ENCODE measurements around the gene ADCK1.
A peak's percentile ranks its signal among the peaks of the same experiment; 100 is the strongest.
"Not testable (repeated sequence)": the region's sequence is repeated elsewhere in the genome, so short reads cannot be mapped to it uniquely, and the experiment has no call there.

ADCK1 gene

GRCh38 chr14:77812028-77812427 is 12.1 kb downstream of the ADCK1 start:
- DNase-seq (ENCODE audit: low read depth): no peak

- not testable (repeated sequence) for DNase-seq (ENCODE audit: low read depth)
Measured at GRCh38 chr14:77812682-77813081, 12.8 kb downstream of the ADCK1 start.

- DNase-seq (ENCODE audit: low read depth): no peak
Measured at GRCh38 chr14:77822307-77822706, 22.4 kb downstream of the ADCK1 start.

- DNase-seq (ENCODE audit: low read depth): no peak
Measured at GRCh38 chr14:77822741-77823140, 22.8 kb downstream of the ADCK1 start.

- DNase-seq (ENCODE audit: low read depth): no peak
Measured at GRCh38 chr14:77823378-77823777, 23.5 kb downstream of the ADCK1 start.

- no peak for DNase-seq (ENCODE audit: low read depth)
Measured at GRCh38 chr14:77825895-77826519, 26.1 kb downstream of the ADCK1 start.

- no peak for DNase-seq (ENCODE audit: low read depth)
Measured at GRCh38 chr14:77830692-77831091, 30.8 kb downstream of the ADCK1 start.

GRCh38 chr14:77832297-77832696 is 32.4 kb downstream of the ADCK1 start:
- DNase-seq (ENCODE audit: low read depth): no peak

- DNase-seq (ENCODE audit: low read depth): no peak
Measured at GRCh38 chr14:77837926-77838325, 38.0 kb downstream of the ADCK1 start.

- DNase-seq (ENCODE audit: low read depth): no peak
Measured at GRCh38 chr14:77838831-77839511, 39.1 kb downstream of the ADCK1 start.

GRCh38 chr14:77843195-77843594 is 43.3 kb downstream of the ADCK1 start:
- no peak for DNase-seq (ENCODE audit: low read depth)

- DNase-seq (ENCODE audit: low read depth): no peak
Measured at GRCh38 chr14:77843651-77844050, 43.7 kb downstream of the ADCK1 start.

GRCh38 chr14:77844802-77845201 is 44.9 kb downstream of the ADCK1 start:
- peak; percentile 50 for DNase-seq (ENCODE audit: low read depth)

- DNase-seq (ENCODE audit: low read depth): peak; percentile 58
Measured at GRCh38 chr14:77848031-77848430, 48.1 kb downstream of the ADCK1 start.

GRCh38 chr14:77849711-77850110 is 49.8 kb downstream of the ADCK1 start:
- no peak for DNase-seq (ENCODE audit: low read depth)

GRCh38 chr14:77853919-77854318 is 54.0 kb downstream of the ADCK1 start:
- no peak for DNase-seq (ENCODE audit: low read depth)

GRCh38 chr14:77856941-77857340 is 57.0 kb downstream of the ADCK1 start:
- DNase-seq (ENCODE audit: low read depth): no peak

GRCh38 chr14:77859934-77860570 is 60.1 kb downstream of the ADCK1 start:
- DNase-seq (ENCODE audit: low read depth): no peak

GRCh38 chr14:77861201-77861600 is 61.3 kb downstream of the ADCK1 start:
- no peak for DNase-seq (ENCODE audit: low read depth)

GRCh38 chr14:77862154-77862786 is 62.4 kb downstream of the ADCK1 start:
- peak; percentile 53 for DNase-seq (ENCODE audit: low read depth)

- DNase-seq (ENCODE audit: low read depth): no peak
Measured at GRCh38 chr14:77864085-77864484, 64.2 kb downstream of the ADCK1 start.

GRCh38 chr14:77864580-77864979 is 64.7 kb downstream of the ADCK1 start:
- DNase-seq (ENCODE audit: low read depth): no peak

- DNase-seq (ENCODE audit: low read depth): no peak
Measured at GRCh38 chr14:77865455-77865854, 65.5 kb downstream of the ADCK1 start.
